Stimulated activated CD8-positive, alpha-beta memory T cell treated with anti-CD3 and anti-CD28 coated beads, Interleukin-15, amount 100 ng/mL, for 48 hours (primary cell): ENCODE data around the gene TAS1R2.
A peak's percentile ranks its signal among the peaks of the same experiment; 100 is the strongest.
"Not testable (repeated sequence)": the region's sequence is repeated elsewhere in the genome, so short reads cannot be mapped to it uniquely, and the experiment has no call there.

Experiments used
- DNase-seq, 2 donors: peaks; one replicate each; pipeline ENCODE4 v3.0.0-alpha.2; 2020; ENCODE audit warnings: low read depth in 2 of 2

TAS1R2 gene

GRCh38 chr1:18859560-18859959 is at the start of gene TAS1R2:
Gene TAS1R2, minus strand, starts transcription at chr1:18859660. Its CDS starts 0 bp downstream, at chr1:18859660.
- no peak for DNase-seq

DNA sequence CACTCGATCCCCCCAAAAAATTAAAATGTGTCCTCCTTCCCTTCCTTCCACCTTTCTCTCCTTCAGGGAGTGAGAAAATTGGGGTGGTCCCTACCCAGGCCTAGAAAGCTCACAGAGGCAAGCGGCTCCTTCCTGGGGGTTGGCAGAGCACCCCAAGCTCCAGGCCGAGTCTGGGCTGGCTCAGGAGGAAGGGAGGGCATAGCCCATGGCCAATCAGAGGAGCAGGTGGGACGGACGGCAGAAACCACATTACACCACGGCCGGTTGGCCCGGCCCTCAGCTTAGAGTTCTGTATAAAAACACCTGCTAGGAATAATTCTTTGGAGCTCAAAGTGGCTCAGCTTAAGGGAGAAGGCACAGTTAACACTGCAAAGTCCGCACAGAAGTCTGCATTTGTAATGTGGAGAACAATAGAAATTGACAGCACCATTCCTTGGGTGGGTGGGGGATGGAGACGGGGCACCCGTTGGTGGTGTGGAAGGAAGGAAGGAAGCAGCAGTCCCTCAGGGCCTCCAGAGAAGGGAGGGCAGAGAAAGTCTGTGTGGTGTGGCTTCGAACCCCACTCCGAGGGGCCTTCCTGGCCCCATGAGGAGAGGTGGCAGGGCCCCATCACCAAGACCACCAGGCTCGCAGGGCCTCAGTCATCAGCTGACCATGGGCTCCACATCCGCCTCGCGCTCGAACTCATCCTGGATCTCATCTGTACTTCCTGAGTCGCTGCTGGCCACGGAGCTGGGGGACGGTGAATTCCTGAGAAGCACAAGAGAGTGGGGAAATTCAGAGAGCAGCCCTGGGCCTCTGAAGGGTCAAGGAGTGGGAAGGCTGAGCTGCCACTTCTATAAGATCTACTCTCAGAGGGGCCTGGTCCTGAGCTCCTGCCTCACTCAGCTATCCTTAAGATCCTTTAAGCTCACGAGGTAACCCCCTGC is 48.7 kb upstream of the TAS1R2 start:
- no peak for DNase-seq

GRCh38 chr1:18907021-18907916 is 47.8 kb upstream of the TAS1R2 start:
- peak; percentile 14 to 23 for DNase-seq

DNA sequence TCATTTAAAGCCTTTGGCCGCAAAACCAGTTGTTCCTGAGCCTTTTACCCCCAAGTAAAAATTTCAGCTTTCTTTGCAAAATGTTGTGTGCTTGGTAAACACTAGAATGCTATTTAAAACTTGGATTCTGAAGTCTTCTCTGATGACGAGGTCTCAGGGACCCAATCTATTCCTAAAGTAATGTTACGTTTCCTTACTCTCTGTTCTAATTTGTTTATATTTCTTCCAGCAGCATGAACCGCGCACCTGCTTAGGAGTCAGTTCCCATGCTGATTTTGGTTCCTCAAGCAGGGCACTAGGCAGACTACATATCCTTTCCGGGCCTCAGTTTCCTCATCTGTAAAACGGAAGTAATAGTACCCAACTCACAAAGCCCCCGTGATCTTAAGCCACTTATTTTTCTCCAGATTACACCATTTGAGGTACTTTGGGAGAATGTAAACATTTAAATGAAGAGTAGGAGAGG is 43.9 kb upstream of the TAS1R2 start:
- DNase-seq, result no peak

DNA sequence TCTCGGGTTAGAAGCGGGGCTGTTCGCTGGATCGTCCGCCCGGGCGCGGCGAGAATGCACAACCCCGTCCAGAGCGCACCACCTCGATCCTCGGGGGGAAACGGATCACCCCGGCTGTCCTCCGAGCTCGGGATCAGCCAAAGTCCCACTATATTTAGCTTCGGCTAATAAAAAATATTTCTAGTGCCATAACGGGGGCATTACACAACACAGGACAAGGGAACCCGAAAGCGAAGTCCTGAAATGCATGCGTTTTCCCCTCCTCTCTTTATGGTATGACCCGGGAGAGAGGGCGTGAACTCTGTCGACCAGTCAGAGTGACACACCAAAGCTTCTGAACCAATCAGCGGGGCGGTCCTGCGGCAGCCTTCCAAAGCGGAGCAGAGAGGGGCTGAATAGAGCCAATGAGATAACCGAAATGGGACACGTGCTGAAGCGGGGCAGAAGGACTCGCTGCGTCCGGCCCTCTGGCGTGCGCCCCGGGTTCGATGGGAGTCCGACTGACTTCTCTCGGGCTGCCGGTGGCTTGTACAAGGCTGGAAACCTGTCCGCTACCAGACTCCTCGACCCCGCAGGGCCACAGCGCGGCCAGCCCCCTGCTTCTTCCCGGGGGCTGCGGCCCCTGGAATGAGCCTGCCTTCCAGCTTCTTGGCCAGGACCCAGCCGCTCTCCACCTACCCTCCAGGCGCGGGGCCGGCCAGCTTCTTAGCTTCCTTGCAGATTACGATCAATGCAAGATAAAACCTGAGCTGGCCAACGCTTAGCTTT is 43.2 kb upstream of the TAS1R2 start, which contains the start of gene ALDH4A1:
TSS of gene ALDH4A1 (minus strand) at position 33 of the 768 bp plus-strand sequence. CDS start at position 1, 32 bp downstream.
- peak; percentile 90 to 91 for DNase-seq

DNA sequence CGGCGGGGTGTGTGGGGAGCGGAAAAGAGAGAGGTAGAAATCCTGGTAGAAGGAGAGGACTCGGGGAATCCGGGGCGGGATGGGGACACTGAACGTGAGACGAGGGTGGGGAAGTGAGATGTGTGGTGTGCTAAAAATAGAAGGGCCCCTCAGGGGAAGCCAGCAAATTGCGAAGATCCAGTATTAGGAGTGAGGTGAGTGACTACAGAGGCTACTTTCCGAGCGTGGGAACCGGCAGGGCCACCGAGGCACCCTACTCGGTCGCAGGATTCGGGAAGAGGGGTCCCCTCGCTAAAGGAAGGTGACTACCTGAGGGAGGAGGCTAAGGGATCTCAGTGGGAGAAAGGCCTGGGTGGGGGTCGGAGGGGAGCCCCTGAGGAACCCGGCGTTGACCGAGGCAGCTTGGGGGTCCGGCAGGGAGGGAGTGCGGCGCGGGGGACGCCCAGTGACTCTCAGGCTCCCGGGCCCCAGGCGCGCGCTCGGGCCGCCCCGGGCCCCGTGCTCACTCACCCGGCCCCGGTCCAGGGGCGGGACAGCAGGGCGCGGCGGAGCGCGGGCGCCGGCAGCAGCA is 42.6 kb upstream of the TAS1R2 start:
- no peak for DNase-seq

- no peak for DNase-seq
Measured at GRCh38 chr1:18901147-18901951, 41.9 kb upstream of the TAS1R2 start.

- no peak for DNase-seq
Measured at GRCh38 chr1:18900303-18900841, 40.9 kb upstream of the TAS1R2 start.

DNA sequence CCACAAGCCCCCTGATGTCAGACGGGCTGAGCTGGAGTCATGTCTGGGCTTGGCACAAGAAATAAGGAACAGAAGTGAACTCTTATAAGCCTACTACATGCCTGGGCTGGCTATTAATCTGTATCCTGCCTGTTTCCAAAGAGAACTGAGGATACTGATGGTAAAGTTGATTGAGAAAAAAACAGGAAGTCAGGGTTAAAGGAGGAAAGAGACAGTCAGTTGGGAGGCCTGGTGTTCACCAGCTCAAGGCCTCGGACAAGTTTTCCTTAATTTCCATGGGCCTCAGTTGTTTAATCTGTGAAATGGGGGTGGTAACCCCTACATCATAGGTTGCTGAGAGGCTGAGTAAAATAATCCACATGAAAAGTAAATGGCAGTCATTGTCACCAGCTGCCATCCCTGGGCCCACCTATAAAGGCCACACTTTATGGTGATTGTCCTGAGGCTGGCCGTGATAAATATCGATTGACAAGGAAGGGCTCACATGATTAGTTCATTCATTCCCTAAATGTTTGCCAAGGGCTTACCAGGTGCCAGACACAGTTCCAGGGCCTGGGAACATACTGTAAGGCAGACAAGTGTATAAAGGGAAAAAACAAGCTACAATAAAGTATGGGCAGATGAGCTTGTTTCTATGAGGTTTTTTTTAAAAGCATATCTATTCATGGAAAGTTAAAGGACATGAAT is 40.0 kb upstream of the TAS1R2 start:
- DNase-seq, result no peak

- no peak for DNase-seq
Measured at GRCh38 chr1:18898567-18898966, 39.1 kb upstream of the TAS1R2 start.

DNA sequence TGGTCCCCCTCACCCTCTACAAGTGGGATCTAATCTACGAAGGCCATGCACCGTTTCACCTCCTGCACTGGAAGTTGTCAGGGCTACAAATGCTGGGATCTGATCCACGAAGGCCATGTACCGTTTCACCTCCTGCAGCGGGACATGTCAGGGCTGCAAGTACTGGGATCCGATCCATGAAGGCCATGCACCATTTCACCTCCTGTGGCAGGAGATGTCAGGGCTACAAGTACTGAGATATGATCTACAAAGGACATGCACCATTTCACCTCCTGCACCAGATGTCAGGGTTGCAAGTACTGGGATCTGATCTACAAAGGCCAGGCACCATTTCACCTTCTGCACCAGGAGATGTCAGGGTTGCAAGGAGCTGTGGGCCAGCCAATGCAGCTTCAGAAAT is 35.9 kb upstream of the TAS1R2 start:
- no peak for DNase-seq

GRCh38 chr1:18893120-18893519 is 33.7 kb upstream of the TAS1R2 start:
- no peak for DNase-seq

DNA sequence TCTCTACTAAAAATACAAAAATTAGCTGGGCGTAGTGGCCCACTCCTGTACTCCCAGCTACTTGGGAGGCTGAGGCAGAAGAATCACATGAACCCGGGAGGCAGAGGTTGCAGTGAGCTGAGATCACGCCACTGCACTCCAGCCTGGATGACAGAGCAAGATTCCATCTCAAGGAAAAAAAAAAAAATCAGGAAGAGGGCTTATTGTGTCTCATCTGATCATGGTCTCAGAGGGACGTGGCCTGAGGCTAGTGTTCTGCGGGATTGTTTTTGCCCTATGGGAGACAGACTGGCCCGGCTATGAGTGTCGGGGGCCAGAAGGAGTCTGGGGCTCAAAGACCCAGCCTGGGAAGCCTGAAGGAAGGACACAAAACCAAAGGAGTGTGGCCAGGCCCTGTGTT is 32.4 kb upstream of the TAS1R2 start:
- not testable (repeated sequence) for DNase-seq

- DNase-seq, result no peak
Measured at GRCh38 chr1:18891426-18891780, 31.9 kb upstream of the TAS1R2 start.

DNA sequence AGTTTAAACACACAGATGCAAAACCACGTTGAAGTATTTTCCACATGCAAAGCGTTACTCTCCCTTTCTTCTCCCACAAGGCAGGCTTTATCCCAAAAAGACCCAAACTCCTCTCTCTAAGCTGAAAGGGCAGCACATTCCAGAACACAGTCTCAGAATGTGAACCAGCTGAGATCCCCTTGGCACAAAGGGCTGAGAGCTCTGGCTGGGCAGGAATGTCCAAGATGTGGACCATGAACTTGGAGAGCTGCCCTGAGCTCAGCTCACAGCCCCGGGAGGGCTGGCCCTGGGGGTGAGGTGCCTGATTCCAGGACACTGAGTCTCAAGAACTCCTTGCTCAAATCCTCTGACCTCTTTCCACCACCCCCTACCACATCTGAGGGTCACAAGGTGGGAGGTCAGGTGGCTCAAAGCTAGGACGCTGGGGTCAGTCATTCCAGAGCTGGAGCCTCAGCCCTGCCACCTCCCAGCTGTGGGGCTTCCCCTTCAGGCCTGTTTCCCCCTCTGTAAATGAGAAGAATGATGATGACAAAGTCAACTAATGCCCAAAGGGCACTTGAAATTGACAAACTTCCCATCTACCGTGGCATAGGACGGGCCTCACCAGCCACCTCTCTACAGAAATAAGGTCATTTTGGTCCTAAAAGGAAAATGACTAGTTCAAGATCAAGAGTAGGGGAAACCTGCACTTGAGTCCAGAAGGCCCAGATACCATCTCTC is 31.4 kb upstream of the TAS1R2 start:
- DNase-seq, result no peak

- DNase-seq, result no peak
Measured at GRCh38 chr1:18886003-18886335, 26.5 kb upstream of the TAS1R2 start.

GRCh38 chr1:18885311-18886002 is 26.0 kb upstream of the TAS1R2 start:
- DNase-seq, result no peak

GRCh38 chr1:18884727-18885126 is 25.3 kb upstream of the TAS1R2 start:
- DNase-seq, result no peak

DNA sequence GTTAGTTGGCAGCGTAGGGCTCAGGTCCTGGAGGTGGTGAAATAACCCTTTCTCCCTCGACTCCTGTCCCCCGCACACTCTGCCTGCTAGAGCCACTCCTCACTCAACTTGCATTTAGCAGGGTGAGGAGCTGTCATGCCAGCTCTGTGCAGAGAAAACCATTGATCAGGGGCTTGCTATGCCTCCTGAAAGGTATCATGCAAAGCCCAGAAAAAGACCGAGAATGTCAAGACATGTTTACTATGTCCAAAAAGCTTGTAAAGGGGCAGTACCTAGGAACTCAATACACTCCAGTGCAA is 24.9 kb upstream of the TAS1R2 start:
- DNase-seq, result no peak
